Neural progenitor cell (in vitro differentiated cells): ENCODE data around the gene UBXN2A.

Experiments used
- CTCF ChIP-seq: fragments of 200-600 bp; sonication (generic); IDR thresholded peaks from 2 replicates; pipeline ENCODE4 v1.5.1; 2017; ENCODE audit warnings: antibody characterized with exemption, mild to moderate bottlenecking
- EZH2 ChIP-seq: fragments of 200-600 bp; sonication (generic); IDR thresholded peaks from 2 replicates; pipeline ENCODE4 v1.6.1; 2017; ENCODE audit warnings: antibody characterized with exemption, mild to moderate bottlenecking, moderate library complexity

GRCh38 chr2:24022975-24023575, 82.8 kb downstream of the UBXN2A start:
- no peak for TF ChIP-seq CTCF
- TF ChIP-seq EZH2, result no peak
